Thyroid gland (tissue), 4 donors: ENCODE data around the gene WDR70. TPM values are rescaled to one million over a fixed set of nuclear protein-coding genes. Genes with fewer than 3 reads are reported as not detected.

ENCODE experiments used
- DNase-seq, 2 donors: peaks; one replicate each; pipeline ENCODE4 v3.0.0-alpha.2; 2019
- H3K27ac ChIP-seq, 3 donors: fragments of 200-600 bp; sonication (generic); 1 replicate in 2 of 3; 2 replicates in 1 of 3; pipeline ENCODE4 v1.5.1; 2016 to 2019; ENCODE audit warnings: mild to moderate bottlenecking in 1 of 3, moderate library complexity in 1 of 3
- H3K27me3 ChIP-seq: fragments of 200-600 bp; sonication (generic); one replicate; pipeline ENCODE4 v1.5.1; 2019
- H3K36me3 ChIP-seq, 2 donors: fragments of 200-600 bp; sonication (generic); one replicate each; pipeline ENCODE4 v1.5.1; 2016 to 2019
- H3K4me1 ChIP-seq, 2 donors: fragments of 200-600 bp; sonication (generic); one replicate each; pipeline ENCODE4 v1.5.1; 2017 to 2019
- H3K4me3 ChIP-seq, 3 donors: fragments of 200-600 bp; sonication (generic); replicated peaks in 1 of 3; 1 replicate in 2 of 3; 2 replicates in 1 of 3; pipeline ENCODE4 v1.5.1; 2016; ENCODE audit warnings: mild to moderate bottlenecking in 1 of 3
- H3K9me3 ChIP-seq: fragments of 200-600 bp; sonication (generic); one replicate; pipeline ENCODE4 v1.5.1; 2017
- POLR2A ChIP-seq, 2 donors: fragments of 450-650 bp; IDR thresholded peaks; one replicate each; pipeline ENCODE4 v1.6.1; 2017; ENCODE audit warnings: antibody characterized with exemption in 2 of 2, mild to moderate bottlenecking in 2 of 2, moderate library complexity in 1 of 2
- WGBS, 2 donors: methylation state at CpG; one replicate each; pipeline ENCODE4 v1.1.5; 2017; 5-methylcytosine and 5-hydroxymethylcytosine counted together
- intact Hi-C: fragments of 100-400 bp; cut with DNase I; formaldehyde crosslinking; loops from one replicate; pipeline ENCODE4 v1.15.1; 2023
- total RNA-seq, 4 donors: library from RNA; depleted of rRNA; stranded (reverse); fragments of >200 nt; gene quantifications; one replicate each; pipeline ENCODE4 v1.2.3, GENCODE V29; 2016
- TF ChIP-seq, protein P1 (sequence below), 6 experiments: fragments of 200-600 bp in 3 of 6; fragments of 450-650 bp in 3 of 6; sonication (generic) in 3 of 6; IDR thresholded peaks; one replicate each; pipeline ENCODE4 v1.5.1; 2016 to 2019; ENCODE audit warnings: antibody characterized with exemption in 6 of 6, mild to moderate bottlenecking in 2 of 6, inconsistent platforms in 1 of 6, moderate library complexity in 1 of 6

The WDR70 gene
- total RNA-seq, 4 donors from 2014 or later, result 31.3 to 103 (median 33.5) TPM

DNA sequence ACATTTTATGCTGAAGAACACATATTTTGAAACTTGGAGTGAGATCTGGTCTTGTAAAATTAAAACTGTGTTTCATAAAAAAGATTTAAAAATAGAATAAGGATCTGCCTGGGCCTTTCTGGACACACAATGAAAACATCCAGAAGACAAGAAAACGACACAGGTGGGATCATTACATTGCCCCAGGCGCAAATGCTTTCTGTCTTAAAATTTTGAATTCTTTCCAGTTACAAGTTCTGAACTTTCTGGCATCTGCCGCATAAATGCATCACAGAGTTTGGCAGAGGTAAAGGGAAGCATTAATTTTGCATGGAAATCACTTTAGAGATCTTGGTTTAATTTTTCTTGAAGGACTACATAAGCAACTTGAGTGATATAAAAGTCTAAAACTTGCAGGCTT, 219.6 kb downstream of the WDR70 start:
- no peak overlapping the region for H3K27ac ChIP-seq

DNA sequence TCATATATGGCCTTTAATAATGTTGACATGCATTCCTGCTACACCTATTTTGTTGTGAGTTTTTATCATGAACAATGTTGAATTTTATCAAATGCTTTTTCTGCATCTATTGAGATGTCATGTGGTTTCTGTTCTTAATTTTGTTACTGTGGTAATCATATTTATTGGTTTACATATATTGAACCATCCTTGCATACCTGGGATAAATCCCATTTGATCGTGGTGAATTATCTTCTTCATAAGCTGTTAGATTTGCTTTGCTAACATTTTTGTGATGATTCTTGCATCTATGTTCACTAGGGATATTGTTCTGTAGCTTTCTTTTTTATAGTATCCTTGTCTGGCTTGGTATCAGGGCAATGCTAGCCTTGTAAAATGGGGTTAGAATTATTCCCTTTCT, 222.0 kb downstream of the WDR70 start:
- H3K36me3 ChIP-seq, result no peaks in the 10 kb centered on the region
- no peak for TF ChIP-seq POLR2A (IDR thresholded peaks at IDR 0.05)
- TF ChIP-seq, protein P1, sequence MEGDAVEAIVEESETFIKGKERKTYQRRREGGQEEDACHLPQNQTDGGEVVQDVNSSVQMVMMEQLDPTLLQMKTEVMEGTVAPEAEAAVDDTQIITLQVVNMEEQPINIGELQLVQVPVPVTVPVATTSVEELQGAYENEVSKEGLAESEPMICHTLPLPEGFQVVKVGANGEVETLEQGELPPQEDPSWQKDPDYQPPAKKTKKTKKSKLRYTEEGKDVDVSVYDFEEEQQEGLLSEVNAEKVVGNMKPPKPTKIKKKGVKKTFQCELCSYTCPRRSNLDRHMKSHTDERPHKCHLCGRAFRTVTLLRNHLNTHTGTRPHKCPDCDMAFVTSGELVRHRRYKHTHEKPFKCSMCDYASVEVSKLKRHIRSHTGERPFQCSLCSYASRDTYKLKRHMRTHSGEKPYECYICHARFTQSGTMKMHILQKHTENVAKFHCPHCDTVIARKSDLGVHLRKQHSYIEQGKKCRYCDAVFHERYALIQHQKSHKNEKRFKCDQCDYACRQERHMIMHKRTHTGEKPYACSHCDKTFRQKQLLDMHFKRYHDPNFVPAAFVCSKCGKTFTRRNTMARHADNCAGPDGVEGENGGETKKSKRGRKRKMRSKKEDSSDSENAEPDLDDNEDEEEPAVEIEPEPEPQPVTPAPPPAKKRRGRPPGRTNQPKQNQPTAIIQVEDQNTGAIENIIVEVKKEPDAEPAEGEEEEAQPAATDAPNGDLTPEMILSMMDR (IDR thresholded peaks at IDR 0.05), result no peak
- no peaks in the 10 kb centered on the region for H3K27me3 ChIP-seq
- DNase-seq, result no peak
- H3K4me1 ChIP-seq, result no peaks in the 10 kb centered on the region
- no peak overlapping the region for H3K4me3 ChIP-seq
- intact Hi-C loops, result no loop called here
- WGBS, 2 donors, result 97 to 98% methylated on average over 1 of the region's 1 CpG
- no peaks in the 10 kb centered on the region for H3K9me3 ChIP-seq
- no peak overlapping the region for H3K27ac ChIP-seq

More for the DNA sequence above, 219.6 kb downstream of the WDR70 start:
- 81 to 86% methylated on average over 3 of the region's 3 CpGs for WGBS, 2 donors
- intact Hi-C loops, result no loop called here
- Histone ChIP-seq H3K4me3 (no peak overlapping the region), H3K27me3 (no peaks in the 10 kb centered on the region), H3K9me3 (no peaks in the 10 kb centered on the region), H3K36me3 (no peaks in the 10 kb centered on the region), H3K4me1 (no peaks in the 10 kb centered on the region)
- TF ChIP-seq, protein P1 (IDR thresholded peaks at IDR 0.05), result no peak
- no peak for TF ChIP-seq POLR2A (IDR thresholded peaks at IDR 0.05)
- no peak for DNase-seq

DNA sequence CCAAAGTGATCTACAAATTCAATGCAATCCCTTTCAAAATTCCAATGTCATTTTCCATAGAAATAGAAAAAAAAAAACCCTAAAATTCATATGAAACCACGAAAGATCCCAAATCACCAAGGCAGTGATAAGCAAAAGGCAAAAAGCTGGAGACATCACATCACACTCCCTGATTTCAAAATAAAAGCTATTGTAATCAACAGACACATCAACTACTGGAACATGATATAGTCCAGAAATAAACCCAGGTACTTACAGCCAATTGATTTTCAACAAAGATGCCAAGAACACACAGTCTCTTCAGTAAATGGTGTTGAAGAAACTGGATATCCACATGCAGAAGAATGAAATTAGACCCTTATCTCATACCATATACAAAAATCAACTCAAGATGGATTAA, 224.0 kb downstream of the WDR70 start:
- H3K4me3 ChIP-seq, result no peak overlapping the region
- intact Hi-C loops, result no loop called here
- no peak overlapping the region for H3K27ac ChIP-seq
- no peaks in the 10 kb centered on the region for H3K4me1 ChIP-seq
- 88 to 94% methylated on average over 1 of the region's 1 CpG for WGBS, 2 donors
- H3K27me3 ChIP-seq, result no peaks in the 10 kb centered on the region
- no peak for DNase-seq
- TF ChIP-seq, protein P1 (IDR thresholded peaks at IDR 0.05), result no peak
- TF ChIP-seq POLR2A (IDR thresholded peaks at IDR 0.05), result no peak
- no peaks in the 10 kb centered on the region for H3K9me3 ChIP-seq
- no peaks in the 10 kb centered on the region for H3K36me3 ChIP-seq

DNA sequence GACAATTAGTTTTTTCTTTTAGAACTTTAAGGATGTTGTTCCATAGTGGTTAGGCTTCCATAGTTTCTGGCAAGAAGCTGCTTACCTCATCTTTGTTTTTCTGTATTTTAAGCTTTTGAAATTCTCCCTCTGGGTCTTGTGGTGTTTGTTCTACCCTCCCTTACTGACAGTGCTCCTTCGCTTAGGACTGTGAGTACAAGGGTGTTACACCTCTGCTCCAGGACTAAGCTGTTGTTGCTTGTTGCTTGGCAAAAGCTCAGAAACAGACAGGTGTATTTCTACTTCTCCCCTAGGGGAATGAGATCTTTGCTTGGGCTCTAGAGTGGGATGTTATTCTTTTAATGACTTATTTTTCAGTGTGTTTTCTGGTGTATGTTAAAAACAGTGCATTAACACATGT, 225.2 kb downstream of the WDR70 start:
- intact Hi-C loops, result no loop called here
- Histone ChIP-seq H3K27me3 (no peaks in the 10 kb centered on the region), H3K4me1 (no peaks in the 10 kb centered on the region), H3K27ac (no peak overlapping the region), H3K9me3 (no peaks in the 10 kb centered on the region), H3K4me3 (no peak overlapping the region), H3K36me3 (no peaks in the 10 kb centered on the region)
- WGBS, 2 donors, result 62 to 73% methylated on average over 1 of the region's 1 CpG
- no peak for DNase-seq
- TF ChIP-seq, protein P1 (IDR thresholded peaks at IDR 0.05), result no peak
- no peak for TF ChIP-seq POLR2A (IDR thresholded peaks at IDR 0.05)

DNA sequence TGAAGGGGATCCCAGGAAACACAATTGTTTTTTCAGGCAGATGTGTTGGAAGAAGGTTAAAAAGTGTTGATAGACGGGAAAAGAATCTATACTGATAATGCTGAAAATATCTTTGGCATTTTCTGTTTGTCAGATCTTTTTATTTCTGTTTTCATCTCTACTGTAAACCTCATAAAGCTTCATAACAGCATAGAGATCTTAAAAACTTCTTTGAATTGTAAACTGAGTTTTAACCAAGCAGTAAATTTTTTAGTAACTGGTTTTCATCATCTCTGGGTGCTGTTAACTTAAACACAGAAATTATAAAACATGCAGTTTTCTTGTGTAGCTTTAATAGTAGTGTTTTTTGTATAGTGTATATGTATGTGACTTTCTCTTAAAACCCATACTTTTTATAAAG, 227.0 kb downstream of the WDR70 start:
- 93 to 96% methylated on average over 1 of the region's 1 CpG for WGBS, 2 donors
- H3K4me3 ChIP-seq, result no peak overlapping the region
- intact Hi-C loops, result no loop called here
- TF ChIP-seq, protein P1 (IDR thresholded peaks at IDR 0.05), result no peak
- TF ChIP-seq POLR2A (IDR thresholded peaks at IDR 0.05), result no peak
- H3K4me1 ChIP-seq, result no peaks in the 10 kb centered on the region
- no peaks in the 10 kb centered on the region for H3K27me3 ChIP-seq
- DNase-seq, result no peak
- H3K36me3 ChIP-seq, result no peaks in the 10 kb centered on the region
- no peaks in the 10 kb centered on the region for H3K9me3 ChIP-seq
- H3K27ac ChIP-seq, result no peak overlapping the region
